Posterior cingulate gyrus (tissue), 11 donors: ENCODE data around the gene FOXG1.

Experiments used
- DNase-seq, 10 donors: peaks; one replicate each; pipeline versions ENCODE4 v3.0.0 to v3.0.0-alpha.2; 2020 to 2021; ENCODE audit warnings: mixed read lengths in 3 of 10
- intact Hi-C: fragments of 100-400 bp; cut with DNase I; formaldehyde crosslinking; loops from one replicate; pipeline ENCODE4 v1.15.1; 2023

FOXG1 gene

DNA sequence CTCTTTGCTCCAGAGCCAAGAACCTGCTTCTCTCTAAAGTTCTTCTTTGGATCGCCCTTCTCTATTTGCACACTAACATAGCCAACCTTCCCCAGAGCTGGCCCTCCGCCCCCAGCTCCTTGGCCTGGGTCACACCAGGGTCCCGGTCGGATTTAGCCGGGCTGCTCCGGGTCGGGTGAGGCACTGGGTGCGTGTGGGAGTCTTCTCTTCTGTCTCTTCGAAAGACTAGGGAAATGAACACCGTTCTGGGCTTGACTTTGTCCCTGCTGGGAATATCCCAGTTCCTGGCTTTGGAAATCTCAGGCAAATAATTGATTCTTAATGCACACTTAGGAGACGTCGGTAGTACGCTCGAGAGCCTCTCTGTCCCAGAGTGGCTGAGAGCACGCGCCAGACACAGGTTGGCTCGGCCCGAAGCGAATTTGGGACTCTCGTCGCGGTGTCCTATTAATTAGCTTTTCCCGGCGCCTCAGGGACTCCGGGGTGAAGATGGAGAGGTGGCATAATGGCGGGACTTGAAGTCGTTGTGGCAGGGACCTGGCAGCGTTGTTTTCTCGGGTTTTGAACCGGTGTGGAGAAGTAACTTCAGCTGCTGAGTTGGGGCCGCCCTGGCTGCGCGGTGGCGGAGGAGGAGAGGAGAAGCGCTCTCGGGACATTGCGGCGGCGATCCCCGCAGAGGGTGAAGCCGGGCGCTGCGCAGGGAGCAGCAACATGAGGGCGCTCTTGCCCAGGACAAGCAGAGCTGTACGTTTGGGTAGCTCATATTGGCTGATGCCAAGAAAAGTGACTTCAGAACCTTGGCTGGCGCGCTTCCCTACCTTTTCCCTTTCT lies 7.5 kb downstream of the FOXG1 start:
- intact Hi-C loops, result loop anchor here (5.0 kb wide), 2 partner anchors 448 to 743 kb away; no protein-coding TSS in a partner anchor
- DNase-seq, result peak in 9 of 10 donors; percentile 65 to 97 (median 86)

DNA sequence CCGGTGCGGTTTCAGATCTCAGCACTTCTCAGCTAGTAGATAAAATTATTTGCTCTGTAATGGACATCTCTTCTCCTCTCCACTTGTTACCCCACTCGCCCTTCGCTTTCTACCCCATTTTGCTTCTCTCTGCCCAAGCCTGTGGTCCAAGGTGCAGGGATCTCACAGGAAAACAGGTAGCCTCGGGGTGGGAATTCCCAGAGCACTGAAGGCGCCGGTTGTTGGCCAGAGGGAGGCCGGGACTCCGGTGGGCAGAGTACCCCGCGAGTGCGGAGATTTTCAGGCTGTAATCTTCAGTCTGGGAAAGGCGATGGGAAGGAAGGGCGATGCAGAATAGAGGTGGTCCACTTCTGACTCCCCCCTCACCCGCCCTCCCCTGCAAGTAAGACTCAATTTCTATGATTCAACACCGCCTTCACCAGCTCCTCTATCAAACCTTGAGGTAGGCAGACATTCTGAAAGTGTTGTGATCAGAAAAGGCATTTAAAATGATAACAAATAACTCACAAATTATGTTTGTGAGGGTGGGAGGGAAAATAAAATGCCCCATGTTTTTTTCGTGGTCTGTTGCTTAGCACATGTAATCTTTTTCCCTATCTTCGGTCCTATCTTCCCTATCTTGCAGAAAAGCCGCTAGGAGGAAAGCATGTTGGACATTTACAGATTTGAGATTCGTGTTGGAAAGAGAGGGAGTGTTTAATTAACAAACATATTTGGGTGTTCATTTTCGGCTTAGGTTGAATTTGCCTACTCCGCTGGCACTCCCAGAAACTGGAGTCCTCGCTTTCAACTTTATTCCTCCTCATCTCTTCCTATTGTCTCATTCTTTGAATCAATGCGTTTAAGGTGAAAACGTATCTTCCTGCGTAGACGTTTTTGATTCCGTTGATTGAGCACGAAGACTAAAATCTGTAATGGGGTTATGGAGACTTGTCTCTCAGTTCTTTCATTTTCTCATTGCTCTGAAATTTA lies 8.5 kb downstream of the FOXG1 start:
- peak in 1 of 10 donors; percentile 70 for DNase-seq
- intact Hi-C loops, result loop anchor here (5.0 kb wide), 2 partner anchors 447 to 742 kb away; no protein-coding TSS in a partner anchor

DNA sequence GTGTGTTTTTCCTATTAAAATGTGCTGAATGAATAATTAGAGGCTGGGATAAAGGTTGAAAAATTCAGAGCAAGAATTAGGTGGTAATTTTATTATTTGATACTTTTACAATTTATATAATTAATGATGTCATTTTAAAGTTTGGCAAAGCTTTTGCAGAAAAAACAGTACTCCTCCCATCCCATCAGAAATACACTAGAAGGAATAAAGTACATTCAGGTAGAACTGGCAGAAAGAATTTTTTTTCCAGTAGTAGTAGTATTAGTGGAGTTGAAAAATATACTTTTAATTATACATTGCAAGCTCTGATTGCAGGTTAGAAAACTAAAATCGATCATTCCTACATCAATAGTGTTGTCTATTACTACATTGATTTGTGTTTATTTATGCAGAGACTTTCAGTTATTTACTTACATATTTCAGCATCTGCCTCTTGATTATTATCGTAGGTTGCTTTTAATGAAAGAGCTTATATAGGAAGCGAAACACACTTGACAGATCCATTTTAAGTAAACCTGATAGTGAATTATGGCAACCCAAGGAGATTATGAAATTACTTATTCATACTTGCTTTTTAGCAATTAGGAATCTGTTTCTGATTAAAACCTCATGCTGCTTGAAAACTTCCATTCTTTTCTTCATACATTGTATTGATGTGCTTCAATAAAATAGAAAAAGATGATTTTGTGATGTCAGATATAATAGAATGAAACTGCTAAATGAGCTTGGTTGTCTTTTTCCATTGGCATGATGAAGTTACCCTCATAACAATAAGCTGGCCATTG lies 10.1 kb downstream of the FOXG1 start:
- intact Hi-C loops, result no loop called here
- DNase-seq, result no peak

DNA sequence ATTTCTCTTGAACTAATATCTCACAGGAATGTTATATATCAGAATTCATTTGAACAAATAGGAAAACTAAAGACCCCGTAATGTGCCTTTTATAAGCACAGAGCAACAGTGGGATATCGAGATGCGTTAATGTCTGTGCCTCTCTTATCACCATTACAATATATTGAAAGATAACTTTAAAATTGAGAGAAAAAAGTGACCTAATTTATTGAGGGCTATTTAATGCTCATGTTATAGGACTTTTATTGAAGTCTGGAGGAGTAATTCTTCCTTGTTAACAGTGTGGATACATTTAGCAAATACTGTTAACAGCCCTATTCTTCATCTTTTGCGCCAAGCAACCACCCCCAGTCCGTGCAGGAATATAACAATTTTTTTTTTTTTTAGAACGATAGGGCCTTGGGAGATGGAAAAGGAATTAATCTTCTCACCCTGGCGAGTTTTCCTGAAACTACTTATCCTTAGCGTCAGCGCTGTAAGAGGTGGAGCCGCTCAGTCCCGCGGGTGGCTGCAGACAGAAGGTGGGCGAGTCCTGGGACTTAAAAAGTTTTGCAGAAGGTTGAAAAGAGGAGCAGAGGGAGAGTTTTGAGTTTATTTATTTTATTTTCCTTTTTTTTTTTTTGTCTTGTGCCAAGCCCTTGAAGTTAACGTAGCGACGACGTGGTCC lies 11.0 kb downstream of the FOXG1 start:
- DNase-seq, result peak in 3 of 10 donors; percentile 43 to 88 (median 76)
- intact Hi-C loops, result no loop called here

DNA sequence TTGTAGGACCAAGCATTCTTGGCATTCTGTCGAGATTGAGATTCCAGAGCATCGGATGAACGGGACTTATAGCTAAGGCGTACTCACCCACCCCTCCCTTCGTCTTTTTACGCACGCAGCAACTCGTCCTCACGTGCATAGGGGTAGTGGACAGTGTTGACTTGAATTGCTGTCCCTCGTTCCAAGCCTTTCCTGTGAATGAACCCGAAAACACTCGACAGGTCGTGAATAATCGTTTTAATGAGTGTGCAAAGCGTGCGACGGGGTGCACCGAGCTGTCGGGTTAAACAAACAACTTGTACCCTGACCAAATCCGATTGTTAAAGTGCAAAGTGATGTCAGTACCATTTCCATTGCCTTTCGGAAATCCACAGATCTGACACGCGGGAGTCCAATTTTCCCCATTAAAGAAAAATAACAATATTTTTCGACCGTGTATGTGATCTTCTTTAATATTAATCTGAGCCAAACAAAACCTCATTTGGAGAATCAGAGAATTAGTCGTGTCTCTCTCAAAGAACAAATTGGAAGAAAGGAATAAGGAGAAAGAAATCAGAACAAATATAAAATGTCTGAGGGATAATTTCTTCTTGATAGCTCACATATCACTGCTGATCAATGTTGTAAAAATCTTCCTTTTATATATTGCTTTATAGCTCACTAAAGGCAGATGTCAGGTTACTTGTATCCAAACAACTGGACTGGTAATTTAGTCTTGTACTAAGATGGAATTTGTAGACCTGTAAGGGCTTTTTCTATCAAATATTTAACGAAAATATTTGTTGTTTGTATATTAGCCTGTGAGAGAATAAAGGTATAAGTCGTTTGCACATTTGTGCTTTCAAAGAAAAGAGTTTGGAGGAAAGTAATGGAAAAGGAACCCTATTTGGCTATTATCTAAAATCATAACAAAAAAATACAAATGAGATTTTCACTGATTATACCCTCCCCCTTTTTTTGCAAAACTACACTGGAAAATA lies 11.8 kb downstream of the FOXG1 start:
- intact Hi-C loops, result no loop called here
- peak in 1 of 10 donors; percentile 54 for DNase-seq

DNA sequence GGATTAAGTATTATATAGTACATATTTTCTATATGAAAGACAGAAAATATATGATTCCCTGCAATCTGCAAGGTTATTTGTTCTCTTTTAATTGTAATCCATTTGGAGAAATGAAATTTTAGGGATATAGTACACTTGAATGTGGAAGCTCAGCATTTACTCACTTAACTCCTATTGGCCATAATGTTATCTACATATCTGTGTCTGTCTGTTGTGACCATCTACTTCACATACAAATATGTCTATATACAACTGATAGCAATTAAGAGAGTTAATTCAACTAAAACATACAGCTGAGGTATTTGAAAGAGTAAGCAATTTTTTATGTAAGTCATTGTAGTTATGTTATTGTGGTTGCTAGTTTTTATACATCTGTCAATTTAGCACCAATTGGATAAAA lies 12.9 kb downstream of the FOXG1 start:
- intact Hi-C loops, result no loop called here
- no peak for DNase-seq

DNA sequence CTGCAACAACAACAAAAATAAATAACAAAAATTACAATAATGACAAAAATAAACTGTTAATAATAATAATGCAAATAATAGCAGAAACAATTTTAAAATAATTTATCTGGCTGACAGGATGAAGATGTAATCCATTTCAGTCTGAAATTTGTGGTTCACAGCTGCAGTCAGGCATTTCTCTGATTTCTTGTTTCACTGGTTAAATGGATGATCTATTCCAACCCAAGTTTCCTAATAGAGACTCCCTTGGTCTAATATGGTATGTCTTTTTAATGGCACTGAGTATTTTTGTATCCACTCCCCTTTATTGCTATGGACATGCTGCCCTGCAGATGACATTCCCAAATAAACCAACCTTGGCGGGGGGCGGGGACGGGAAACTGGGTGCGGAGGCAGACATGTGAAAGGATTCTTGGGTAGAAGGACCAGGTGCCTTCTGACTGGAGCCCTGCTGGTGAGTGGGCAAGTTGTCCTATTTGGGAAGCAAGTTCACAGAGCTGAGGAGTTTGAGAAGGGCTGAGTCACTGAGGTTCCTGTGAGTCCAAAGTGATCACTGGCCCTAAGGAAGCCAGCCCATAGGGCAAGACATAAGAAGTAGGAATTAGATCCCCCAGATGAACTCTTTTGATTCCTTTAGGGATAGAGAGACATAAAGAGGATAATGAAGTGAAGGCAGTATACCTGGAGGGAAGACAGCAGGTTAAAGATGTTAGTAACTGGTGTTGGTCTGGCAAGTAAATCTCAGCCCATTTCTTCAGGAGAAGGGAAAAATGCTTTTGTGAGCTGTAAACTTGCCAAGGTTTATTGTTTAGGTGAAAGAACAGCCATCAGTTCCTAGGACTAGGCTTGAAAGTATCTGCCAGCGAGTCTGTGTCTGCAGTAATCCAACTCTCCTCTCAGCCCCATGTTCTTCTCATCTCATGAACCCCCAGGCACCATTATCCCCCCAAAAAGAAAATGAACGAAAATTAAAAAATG lies 14.5 kb downstream of the FOXG1 start:
- peak in 3 of 10 donors; percentile 28 to 84 (median 73) for DNase-seq
- intact Hi-C loops, result no loop called here

DNA sequence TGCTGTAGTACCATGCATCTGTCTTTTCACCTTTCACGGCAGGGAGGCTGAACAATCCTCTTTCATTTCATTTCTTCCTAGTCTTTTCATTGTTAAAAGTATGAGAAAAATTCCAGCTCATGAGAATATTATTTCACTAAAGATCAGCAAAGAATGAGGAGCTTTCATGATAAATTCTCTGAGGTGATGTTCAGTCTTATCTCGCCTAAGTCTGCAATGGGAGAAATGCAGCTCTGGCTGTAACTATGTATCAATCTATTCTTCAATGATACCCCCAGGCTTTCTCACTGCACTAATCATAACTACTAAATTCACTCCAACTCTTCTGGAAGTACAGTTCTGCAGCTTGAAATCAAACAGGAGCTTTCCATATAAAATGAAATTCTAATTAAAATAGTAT lies 15.7 kb downstream of the FOXG1 start:
- intact Hi-C loops, result no loop called here
- DNase-seq, result no peak

DNA sequence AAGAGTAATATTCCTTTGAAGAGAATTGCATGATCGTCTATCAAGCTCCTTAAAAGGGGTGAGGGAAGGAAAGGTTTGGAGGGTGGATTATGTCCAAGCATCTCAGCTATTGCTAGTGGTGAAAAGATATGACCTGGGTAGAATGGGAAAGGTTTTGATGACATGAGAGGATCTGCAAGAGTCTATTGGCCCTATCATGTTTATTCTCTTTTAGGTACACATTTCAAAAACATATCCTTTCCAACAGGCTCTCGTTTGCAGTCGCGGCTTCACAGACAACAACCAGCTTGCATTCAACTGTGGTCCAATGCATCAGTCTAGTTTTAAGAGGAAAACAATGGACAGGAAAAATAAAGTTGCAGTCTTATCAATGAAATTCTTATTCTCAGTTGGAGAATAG lies 17.1 kb downstream of the FOXG1 start:
- intact Hi-C loops, result no loop called here
- DNase-seq, result no peak

DNA sequence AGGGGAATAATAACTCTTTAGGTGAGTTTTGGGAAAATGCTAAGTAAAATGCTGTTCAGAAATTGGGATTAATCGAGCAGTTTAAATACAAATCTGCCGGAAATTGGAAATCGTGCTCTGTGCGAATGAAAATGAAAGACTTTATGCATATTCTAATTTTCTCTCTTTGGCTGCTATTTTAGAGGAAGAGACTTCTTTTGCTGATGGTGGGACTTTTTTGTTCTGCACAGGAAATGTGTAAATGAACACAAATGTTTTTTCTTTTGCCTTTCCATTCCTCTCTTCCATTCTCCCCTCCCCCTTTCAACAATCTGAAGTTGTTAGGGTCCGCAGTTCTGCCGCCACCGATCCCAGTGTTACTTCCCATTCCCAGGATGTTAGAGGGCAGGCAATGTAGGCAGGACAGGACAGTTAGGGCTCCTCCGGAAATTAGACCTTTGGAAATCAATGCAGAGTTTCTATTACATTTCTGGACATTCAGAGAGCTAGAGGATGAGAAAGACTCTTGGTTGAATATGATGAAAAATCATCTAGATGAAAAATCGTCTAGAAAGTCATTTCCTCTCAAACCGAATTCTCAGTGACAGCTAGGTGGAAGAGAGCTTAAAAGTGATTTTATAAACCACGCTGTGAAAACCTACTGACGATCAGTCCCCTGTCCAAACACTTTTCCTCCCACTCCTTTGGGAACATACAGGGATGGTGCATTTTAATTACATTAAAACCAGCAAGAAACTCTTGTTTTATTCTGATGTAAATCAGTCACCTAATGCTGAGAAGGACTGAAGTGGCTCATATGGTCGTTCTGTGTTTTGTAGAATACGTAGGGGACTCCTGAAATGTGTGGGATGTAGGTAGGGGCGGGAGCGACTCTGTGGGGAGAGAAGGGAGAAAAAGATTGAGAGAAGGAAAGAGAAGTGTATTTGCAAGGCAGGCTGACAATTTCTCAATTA lies 17.8 kb downstream of the FOXG1 start:
- DNase-seq, result no peak
- intact Hi-C loops, result no loop called here

DNA sequence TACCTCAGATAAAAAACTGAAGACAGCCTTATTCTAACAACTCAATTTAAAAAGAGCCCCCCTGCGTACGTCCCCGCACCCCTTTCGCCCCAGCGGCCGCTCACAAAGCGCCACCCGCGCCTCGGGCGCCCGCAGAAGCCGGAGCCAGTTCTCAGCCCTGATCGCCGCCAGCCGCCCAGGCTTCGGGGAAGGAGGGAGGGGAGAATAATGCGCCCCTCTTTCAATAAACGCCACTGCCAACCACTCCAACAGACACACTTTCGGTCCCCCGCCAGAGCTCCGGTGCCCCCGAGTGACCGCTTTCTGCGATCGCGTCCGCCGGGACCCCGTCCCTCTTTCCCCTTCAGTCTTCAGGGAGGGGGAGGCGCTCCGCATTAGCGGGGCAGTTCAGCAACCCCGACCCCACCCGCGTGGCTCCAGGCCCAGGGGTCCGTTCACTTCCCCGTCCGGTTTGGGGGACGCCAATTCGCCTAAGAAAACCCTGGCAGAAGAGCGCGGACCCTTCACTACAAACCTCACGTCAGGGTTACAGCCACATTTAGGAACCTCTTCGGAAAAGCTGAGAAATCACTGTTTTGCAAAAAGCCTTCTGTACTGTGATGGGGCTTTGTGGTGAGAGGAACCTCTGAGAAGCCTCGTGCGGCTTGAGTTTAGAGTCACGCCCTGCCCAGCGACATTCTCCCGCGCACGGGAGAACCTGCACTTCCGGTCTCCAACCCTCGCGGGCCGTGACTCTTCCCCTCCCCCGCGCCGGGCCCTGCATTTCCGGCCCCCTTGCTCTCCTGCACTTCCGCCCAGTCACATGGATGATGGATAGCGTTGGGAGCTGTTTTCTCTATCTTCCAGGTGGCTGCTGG lies 18.7 kb downstream of the FOXG1 start:
- intact Hi-C loops, result no loop called here
- peak in 9 of 10 donors; percentile 50 to 95 (median 67) for DNase-seq

DNA sequence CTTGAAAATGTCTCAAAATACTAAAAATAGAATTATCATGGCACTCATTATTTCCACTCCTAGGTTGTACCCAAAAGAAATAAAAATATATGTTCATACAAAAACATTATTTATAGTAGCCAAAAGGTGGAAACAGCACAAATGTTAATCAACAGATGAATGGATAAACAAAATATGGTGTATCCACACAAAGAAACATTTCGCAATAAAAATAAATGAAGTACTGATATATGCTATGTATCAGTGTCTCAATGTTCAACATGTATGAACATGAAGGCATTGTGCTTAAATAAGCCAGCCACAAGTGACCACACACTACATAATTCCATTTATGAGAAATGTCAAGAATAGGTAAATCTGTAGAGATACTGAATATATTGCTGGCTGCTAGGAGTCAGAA lies 40.9 kb downstream of the FOXG1 start:
- intact Hi-C loops, result no loop called here
- DNase-seq, result no peak

DNA sequence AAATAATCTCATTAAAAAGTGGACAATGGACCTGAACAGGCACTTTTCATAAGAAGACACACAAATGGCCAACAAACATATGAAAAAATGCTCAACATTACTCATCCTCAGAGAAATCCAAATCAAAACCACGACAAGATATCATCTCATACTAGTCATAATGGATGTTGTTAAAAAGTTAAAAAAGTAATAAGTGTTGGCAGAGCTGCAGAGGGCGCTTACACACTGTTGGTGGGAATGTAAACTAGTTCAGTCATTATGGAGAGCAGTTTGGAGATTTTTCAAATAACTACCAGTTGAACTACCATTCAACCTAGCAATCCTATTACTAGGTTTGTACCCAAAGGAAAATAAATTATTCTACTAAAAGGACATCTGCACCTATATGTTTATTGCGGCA lies 47.2 kb downstream of the FOXG1 start:
- intact Hi-C loops, result no loop called here
- DNase-seq, result no peak
